Activated T-helper 1 cell treated with anti-CD3 and anti-CD28 coated beads, Interleukin-2, amount 50 U/mL, for 16 hours (primary cell): ENCODE data around the gene MYH14.
A peak's percentile ranks its signal among the peaks of the same experiment; 100 is the strongest.
"Not testable (repeated sequence)": the region's sequence is repeated elsewhere in the genome, so short reads cannot be mapped to it uniquely, and the experiment has no call there.

ENCODE experiments used
- DNase-seq, 2 donors: peaks; one replicate each; pipeline ENCODE4 v3.0.0-alpha.2; 2020; ENCODE audit warnings: low read depth in 1 of 2, low spot score in 1 of 2

MYH14 gene

GRCh38 chr19:50315773-50316448, 112.5 kb downstream of the MYH14 start:
- no peak for DNase-seq

- DNase-seq = no peak
Measured at GRCh38 chr19:50317115-50317514, 113.7 kb downstream of the MYH14 start.

- DNase-seq = no peak
Measured at GRCh38 chr19:50318438-50318837, 115.0 kb downstream of the MYH14 start.

- DNase-seq = no peak
Measured at GRCh38 chr19:50319156-50319555, 115.7 kb downstream of the MYH14 start.

- DNase-seq = no peak
Measured at GRCh38 chr19:50320051-50320450, 116.6 kb downstream of the MYH14 start.

- no peak for DNase-seq
Measured at GRCh38 chr19:50320596-50320995, 117.2 kb downstream of the MYH14 start.

GRCh38 chr19:50321831-50322230, 118.4 kb downstream of the MYH14 start:
- DNase-seq = no peak

GRCh38 chr19:50322234-50322633, 118.8 kb downstream of the MYH14 start:
- DNase-seq = no peak

- no peak for DNase-seq
Measured at GRCh38 chr19:50322931-50323781, 119.7 kb downstream of the MYH14 start.

GRCh38 chr19:50323782-50324133, 120.3 kb downstream of the MYH14 start:
- DNase-seq = no peak

GRCh38 chr19:50324331-50324730, 120.9 kb downstream of the MYH14 start:
- no peak for DNase-seq

GRCh38 chr19:50325310-50326100, 122.1 kb downstream of the MYH14 start:
- peak; percentile 36 to 60 for DNase-seq

- DNase-seq = no peak
Measured at GRCh38 chr19:50326101-50326664, 122.8 kb downstream of the MYH14 start.

GRCh38 chr19:50327013-50327412, 123.6 kb downstream of the MYH14 start:
- DNase-seq = no peak

GRCh38 chr19:50327461-50328223, 124.2 kb downstream of the MYH14 start:
- no peak for DNase-seq

GRCh38 chr19:50328224-50328872, 124.9 kb downstream of the MYH14 start:
- DNase-seq = no peak

GRCh38 chr19:50328873-50329145, 125.4 kb downstream of the MYH14 start:
- DNase-seq = no peak

GRCh38 chr19:50329146-50329925, 125.9 kb downstream of the MYH14 start, which contains the start of gene KCNC3:
Gene KCNC3, minus strand, starts transcription at chr19:50329377. Its CDS starts 295 bp downstream, at chr19:50329082.
- peak; percentile 73 to 79 for DNase-seq

- not testable (repeated sequence) for DNase-seq
Measured at GRCh38 chr19:50329926-50330294, 126.5 kb downstream of the MYH14 start.
